ENCODE measurements around the gene AGPAT4.

The AGPAT4 gene

DNA sequence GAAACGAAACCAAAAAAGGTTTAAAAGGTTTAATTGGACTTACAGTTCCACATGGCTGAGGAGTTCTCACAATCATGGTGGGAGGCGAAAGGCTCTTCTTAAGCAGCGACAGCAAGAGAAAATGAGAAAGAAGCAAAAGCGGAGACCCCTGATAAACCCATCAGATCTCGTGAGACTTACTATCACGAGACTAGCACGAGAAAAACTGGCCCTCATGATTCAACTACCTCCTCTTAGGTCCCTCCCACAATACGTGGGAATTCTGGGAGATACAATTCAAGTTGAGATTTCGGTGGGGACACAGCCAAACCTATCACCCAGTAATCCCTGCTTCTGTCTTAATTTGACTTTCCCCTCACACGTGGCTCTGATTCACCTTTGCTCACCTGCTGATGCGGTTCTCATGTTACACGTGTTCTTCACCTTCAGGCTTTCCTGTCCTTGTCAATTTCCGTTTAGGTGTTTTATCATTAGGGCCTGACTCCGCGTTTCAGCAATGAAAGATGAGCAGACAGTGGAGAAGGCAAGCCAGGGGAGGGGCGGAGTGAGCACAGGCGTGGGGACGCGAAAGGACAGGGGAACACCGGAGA lies 57.1 kb downstream of the AGPAT4 start:
- in situ Hi-C loops (cut with HindIII; ENCODE audit: low pct_ligation_motif_present, low sequenced_read_pairs), result no loop called here

GRCh38 chr6:161215876-161216615 lies 57.8 kb downstream of the AGPAT4 start:
- Histone ChIP-seq H3K4me3 (ENCODE audit: low read depth, low read length) (no peak overlapping the region), H3K27ac (peak overlapping the region; percentile 91), H3K27me3 (replicated peaks) (no peaks in the 10 kb centered on the region), H3K36me3 (replicated peaks) (no peaks in the 10 kb centered on the region)
- in situ Hi-C loops (cut with HindIII; ENCODE audit: low pct_ligation_motif_present, low sequenced_read_pairs), result no loop called here
- TF ChIP-seq, protein P1, sequence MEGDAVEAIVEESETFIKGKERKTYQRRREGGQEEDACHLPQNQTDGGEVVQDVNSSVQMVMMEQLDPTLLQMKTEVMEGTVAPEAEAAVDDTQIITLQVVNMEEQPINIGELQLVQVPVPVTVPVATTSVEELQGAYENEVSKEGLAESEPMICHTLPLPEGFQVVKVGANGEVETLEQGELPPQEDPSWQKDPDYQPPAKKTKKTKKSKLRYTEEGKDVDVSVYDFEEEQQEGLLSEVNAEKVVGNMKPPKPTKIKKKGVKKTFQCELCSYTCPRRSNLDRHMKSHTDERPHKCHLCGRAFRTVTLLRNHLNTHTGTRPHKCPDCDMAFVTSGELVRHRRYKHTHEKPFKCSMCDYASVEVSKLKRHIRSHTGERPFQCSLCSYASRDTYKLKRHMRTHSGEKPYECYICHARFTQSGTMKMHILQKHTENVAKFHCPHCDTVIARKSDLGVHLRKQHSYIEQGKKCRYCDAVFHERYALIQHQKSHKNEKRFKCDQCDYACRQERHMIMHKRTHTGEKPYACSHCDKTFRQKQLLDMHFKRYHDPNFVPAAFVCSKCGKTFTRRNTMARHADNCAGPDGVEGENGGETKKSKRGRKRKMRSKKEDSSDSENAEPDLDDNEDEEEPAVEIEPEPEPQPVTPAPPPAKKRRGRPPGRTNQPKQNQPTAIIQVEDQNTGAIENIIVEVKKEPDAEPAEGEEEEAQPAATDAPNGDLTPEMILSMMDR (IDR thresholded peaks at IDR 0.05; ENCODE audit: low read depth, low read length, missing control alignments), result no peak
- peak; percentile 50 for DNase-seq

More for the DNA sequence above, 57.1 kb downstream of the AGPAT4 start:
- no peak overlapping the region for H3K27ac ChIP-seq
- no peak overlapping the region for H3K4me3 ChIP-seq (ENCODE audit: low read depth, low read length)
- H3K27me3 ChIP-seq (replicated peaks), result no peaks in the 10 kb centered on the region
- DNase-seq, result no peak
- no peaks in the 10 kb centered on the region for H3K36me3 ChIP-seq (replicated peaks)
- TF ChIP-seq, protein P1 (IDR thresholded peaks at IDR 0.05; ENCODE audit: low read depth, low read length, missing control alignments), result no peak

DNA sequence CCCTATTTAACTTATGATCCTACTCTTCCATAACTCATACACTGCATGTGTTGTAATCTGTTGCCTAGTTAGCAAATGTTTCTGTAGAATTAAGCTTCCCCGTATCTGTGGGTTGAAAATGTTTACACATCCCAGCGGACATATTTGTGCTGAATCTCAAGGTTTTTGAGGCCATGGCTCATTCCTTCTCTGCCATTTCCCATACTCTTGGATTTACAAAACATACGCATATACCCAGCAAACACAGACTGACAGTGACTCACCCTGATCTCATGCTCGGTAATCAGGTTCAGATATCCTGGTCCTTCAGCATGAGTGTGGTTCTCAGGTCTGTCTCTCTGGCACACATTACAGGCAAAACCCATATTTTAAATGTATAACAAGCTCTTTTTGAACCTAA lies 58.7 kb downstream of the AGPAT4 start:
- H3K36me3 ChIP-seq (replicated peaks), result no peaks in the 10 kb centered on the region
- peak; percentile 99 for DNase-seq
- H3K27ac ChIP-seq, result peak overlapping the region; percentile 91
- TF ChIP-seq, protein P1 (IDR thresholded peaks at IDR 0.05; ENCODE audit: low read depth, low read length, missing control alignments), result no peak
- in situ Hi-C loops (cut with HindIII; ENCODE audit: low pct_ligation_motif_present, low sequenced_read_pairs), result no loop called here
- no peak overlapping the region for H3K4me3 ChIP-seq (ENCODE audit: low read depth, low read length)
- H3K27me3 ChIP-seq (replicated peaks), result no peaks in the 10 kb centered on the region

GRCh38 chr6:161214722-161215121 lies 59.1 kb downstream of the AGPAT4 start:
- TF ChIP-seq, protein P1 (IDR thresholded peaks at IDR 0.05; ENCODE audit: low read depth, low read length, missing control alignments), result no peak

DNA sequence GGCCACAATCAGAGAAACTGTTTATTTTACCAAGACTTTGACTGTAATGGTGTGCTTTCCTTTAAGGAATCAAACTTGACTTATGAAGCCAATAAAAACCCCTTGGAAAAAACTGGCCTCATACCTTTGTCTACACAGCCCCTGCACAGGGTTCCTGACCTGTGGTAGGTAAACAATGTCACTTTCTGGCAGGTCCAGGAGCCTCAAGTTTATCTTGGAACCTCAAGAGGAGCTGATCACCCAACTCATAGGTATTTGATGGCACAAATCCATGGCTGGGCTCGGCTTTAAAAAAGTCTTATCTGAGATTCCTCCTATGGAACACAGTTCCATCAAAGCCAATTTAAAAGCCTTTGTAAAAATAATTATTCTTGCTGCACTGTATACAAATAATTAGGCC lies 61.0 kb downstream of the AGPAT4 start:
- no peak overlapping the region for H3K27ac ChIP-seq
- no peak overlapping the region for H3K4me3 ChIP-seq (ENCODE audit: low read depth, low read length)
- TF ChIP-seq, protein P1 (IDR thresholded peaks at IDR 0.05; ENCODE audit: low read depth, low read length, missing control alignments), result no peak
- H3K27me3 ChIP-seq (replicated peaks), result no peaks in the 10 kb centered on the region
- H3K36me3 ChIP-seq (replicated peaks), result no peaks in the 10 kb centered on the region
- DNase-seq, result no peak
- in situ Hi-C loops (cut with HindIII; ENCODE audit: low pct_ligation_motif_present, low sequenced_read_pairs), result no loop called here

More at GRCh38 chr6:161214722-161215121, 59.1 kb downstream of the AGPAT4 start:
- H3K27ac ChIP-seq, result peak overlapping the region; percentile 91
- in situ Hi-C loops (cut with HindIII; ENCODE audit: low pct_ligation_motif_present, low sequenced_read_pairs), result no loop called here
- DNase-seq, result no peak
- H3K4me3 ChIP-seq (ENCODE audit: low read depth, low read length), result no peak overlapping the region
- no peaks in the 10 kb centered on the region for H3K27me3 ChIP-seq (replicated peaks)
- no peaks in the 10 kb centered on the region for H3K36me3 ChIP-seq (replicated peaks)
